NCI-H2029 (cell line): ENCODE measurements around the gene AKAP1.
"Not testable (repeated sequence)": the region's sequence is repeated elsewhere in the genome, so short reads cannot be mapped to it uniquely, and the experiment has no call there.

Source experiments
- DNase-seq: peaks from one replicate; lab custom pipeline; 2025; lab: John Stamatoyannopoulos, UW

The AKAP1 gene

DNA sequence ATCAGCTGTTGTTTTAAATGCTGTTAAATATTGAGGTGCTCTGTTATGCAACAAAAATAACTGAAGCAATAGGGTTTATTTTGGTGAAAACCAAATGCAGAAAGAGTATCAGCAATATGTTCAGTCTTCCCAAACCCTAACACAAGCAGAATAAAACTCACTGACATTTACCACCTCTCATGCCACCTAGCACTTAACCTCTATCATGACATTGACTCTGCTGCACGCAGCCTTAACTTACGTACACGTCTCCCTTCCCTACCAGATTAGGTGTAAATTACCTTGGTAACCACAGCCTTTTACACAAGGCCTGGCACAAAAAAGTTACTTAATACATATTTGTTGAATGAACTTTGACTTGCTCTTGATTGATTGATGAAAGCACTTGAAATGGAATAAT is 9.9 kb upstream of the AKAP1 start:
- no peak for DNase-seq

DNA sequence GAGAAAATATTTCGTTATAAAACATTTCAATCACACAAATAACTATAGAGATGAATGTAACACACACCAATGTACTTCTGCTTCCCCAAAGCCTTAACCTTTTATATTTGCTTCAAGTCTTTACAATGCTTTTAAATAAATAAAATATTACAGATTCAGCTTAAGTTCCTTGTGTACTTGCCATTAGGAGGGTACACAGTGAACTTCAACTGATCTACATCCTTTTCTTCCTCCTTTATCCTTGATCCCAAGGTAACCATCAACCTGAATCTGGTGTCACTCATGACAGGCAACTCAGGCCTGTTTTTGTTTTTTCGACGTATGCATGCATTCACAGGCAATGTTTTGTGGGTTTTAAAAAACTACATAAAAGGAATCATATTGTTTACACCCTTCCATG is 9.3 kb upstream of the AKAP1 start:
- no peak for DNase-seq

DNA sequence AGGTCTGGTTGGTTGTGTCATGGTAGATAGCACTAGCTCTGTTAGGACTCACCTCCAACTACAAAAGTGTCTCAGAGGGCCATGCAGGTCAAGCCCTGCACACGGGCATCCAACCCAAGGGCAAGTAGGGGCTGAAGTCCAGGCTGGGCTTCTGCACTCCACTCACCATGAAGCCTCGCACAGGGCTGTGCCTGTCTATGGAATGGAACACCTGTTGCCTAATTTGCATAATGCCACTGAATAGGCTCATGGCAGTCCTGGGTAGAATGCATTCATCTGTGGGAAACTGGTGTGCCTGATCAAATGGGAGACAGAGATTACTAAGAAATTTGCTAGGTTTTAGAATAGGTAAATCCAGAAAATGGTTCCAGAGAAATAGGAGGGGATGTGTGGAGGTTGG is 8.0 kb upstream of the AKAP1 start:
- DNase-seq = no peak

GRCh38 chr17:57078274-57078673 is 6.8 kb upstream of the AKAP1 start:
- no peak for DNase-seq

DNA sequence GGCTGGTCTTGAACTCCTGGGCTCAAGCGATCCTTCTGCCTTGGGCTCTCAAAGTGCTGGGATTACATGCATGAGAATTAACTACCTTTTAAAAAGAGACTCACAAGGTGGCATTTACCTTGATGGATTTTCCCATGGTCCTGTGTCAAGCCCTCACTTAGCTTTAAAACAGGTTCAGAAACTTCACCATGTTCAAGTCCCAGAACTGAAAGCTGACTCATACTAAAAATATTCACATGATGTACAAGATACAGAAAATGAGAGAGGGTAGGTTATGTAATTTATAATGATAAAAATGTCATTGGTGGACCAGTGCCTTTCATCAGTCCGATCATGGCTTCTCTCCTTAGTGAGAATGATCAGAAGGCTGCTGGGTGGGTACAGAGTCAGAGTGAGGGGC is 4.3 kb upstream of the AKAP1 start:
- DNase-seq = no peak

DNA sequence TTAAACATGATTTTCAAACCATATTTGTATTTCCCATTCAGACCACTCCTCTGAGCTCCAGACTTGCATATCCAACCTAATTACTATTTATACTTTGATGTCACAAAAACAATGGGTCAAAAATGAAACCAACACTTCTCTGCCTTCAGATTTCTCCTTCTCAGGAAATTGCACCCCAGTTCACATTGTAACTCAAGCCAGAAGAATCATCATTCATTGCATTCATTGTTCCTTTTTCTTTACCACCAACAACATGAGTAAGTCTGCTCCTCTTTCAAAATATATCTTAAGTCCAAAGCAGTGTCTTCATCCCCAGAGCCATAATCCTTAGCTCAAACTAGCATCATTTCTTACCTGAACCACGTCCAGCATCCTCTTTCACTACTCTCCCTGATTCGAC is 2.6 kb upstream of the AKAP1 start:
- DNase-seq = no peak

GRCh38 chr17:57084361-57084801 is 665 bp upstream of the AKAP1 start:
- DNase-seq = no peak

GRCh38 chr17:57085448-57086068 is 512 bp downstream of the AKAP1 start:
- DNase-seq = peak; percentile 59

GRCh38 chr17:57086069-57086930 is 1.3 kb downstream of the AKAP1 start:
- peak; percentile 28 for DNase-seq

DNA sequence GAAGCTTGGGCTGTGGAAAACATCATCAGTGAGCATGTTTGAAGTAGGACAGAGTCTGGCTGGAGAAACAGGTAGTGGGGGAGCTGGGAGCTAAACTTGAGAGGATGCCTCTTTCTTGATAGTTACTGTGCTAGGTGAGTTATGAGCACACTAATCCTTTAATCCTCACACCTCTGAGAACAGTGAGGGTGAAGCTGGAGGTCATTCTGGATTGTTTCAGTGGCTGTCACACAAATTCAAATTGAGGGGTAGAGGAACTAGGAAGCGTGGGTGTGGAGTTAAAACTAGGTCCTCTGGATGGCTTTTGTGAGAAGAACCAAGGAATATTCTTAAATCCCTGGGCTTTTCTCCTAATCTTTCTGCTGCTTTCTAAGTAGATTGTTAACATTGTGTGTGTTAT is 3.3 kb downstream of the AKAP1 start:
- DNase-seq = no peak

GRCh38 chr17:57089391-57089790 is 4.3 kb downstream of the AKAP1 start:
- no peak for DNase-seq

- no peak for DNase-seq
Measured at GRCh38 chr17:57090560-57091185, 5.6 kb downstream of the AKAP1 start.

DNA sequence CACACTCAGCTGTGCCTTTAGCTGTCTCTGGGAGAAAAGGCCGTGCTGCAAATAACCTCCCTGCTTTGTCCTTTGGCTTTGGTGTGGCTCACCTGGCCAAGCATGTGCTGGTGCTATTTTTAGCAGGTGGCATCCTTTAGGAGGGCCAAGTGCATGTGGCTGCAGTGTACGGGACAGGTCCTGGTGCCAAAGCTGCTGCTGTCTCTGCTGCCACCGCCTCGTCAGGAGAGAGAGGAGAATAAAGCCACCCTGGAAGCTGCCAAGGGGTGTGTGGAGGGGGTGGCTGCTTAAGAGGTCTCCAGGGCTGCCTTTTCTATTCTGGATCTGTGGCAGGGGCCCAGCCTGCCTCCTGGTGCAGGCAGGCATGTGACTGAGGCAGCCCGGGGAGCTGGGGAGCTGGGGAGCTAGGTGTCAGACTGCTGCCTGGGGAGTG is 6.2 kb downstream of the AKAP1 start:
- DNase-seq = peak; percentile 54

GRCh38 chr17:57092171-57092570 is 7.1 kb downstream of the AKAP1 start:
- DNase-seq = no peak

DNA sequence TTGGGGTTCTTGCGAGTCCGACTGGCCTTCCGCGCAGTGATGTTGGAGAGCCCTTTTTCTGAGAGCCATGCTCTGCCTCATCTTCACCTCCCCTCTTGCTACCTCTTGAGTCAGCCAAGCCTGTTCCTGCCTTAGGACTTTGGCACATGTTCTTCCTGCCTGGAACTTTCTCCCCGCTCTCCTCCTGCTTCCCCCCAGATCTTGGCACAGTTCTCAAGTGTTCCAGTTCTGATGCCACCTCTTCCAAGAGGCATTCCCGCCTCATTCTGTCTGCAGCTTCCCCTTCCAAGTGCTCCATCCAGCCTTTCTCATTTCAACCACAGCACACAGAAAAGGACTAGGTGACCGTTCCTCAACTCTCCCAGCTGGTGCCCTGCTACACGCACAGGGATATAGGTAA is 7.7 kb downstream of the AKAP1 start:
- no peak for DNase-seq

GRCh38 chr17:57096472-57097202 is 11.6 kb downstream of the AKAP1 start:
- no peak for DNase-seq

DNA sequence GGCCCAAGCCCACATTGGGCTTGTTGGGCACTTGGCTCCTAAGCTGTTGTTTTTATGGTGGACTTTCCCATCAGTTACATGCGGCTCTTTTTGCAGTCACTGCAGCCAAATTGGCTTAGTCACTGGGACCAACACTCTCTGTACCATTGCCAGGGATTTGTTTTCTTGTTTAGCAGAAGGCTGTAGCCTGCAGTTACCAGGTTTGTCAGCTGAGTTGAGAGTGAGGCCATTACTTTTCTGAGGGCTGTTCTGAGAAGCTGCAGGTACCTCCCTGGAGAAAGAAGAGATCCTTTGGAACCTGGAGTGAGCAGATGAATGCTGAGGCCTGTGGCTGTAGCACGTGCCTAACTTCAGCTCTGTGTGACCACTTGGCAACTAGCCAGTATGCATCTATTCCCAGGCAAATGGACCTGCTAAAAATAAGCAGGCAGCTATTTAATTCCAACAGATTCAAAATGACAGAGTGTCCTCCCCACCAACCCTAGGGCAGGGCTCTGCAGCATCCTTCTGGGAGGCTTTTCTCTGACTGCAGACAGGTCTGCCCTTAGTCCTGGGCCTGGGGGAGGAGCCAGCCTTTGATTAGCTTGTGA is 12.9 kb downstream of the AKAP1 start:
- no peak for DNase-seq

DNA sequence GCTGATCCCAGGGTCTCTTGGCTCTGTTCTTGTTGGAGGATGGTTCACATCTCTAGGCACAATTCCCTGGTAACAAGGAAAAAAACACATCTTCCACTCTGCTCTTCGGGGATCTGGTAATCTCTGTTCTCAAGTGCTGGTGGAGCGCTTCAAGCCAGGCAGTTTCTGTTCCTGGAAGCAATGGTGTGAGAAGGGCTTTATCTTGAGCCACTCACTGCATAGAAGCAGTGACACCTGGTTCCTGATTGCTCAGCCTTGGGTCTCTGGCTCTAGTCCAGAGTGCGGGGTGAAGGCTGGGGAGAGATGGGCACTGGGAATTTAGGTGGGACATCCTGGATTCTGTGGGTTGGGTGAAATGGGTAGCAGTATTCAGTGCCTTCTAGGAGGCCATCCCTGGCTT is 14.1 kb downstream of the AKAP1 start:
- no peak for DNase-seq

DNA sequence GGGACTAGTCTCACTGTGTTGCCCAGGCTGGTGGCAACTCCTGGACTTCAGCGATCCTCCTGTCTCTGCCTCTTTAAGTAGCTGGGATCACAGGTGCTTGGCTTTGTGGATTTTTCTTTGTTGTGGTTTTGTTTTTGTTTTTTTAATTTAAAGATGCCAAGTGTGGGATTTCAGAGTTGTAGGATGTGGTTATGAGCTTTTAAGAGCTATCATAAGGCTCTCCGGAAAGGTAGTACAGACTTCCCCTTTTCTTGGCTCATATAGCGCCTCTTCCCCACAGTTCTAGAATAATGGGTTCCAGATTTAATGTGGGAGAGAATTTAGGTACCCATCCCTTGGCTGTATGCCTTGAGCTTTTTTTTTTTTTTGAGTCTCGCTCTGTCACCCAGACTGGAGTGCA is 17.1 kb downstream of the AKAP1 start:
- DNase-seq = no peak

GRCh38 chr17:57102660-57103059 is 17.6 kb downstream of the AKAP1 start:
- DNase-seq = not testable (repeated sequence)

DNA sequence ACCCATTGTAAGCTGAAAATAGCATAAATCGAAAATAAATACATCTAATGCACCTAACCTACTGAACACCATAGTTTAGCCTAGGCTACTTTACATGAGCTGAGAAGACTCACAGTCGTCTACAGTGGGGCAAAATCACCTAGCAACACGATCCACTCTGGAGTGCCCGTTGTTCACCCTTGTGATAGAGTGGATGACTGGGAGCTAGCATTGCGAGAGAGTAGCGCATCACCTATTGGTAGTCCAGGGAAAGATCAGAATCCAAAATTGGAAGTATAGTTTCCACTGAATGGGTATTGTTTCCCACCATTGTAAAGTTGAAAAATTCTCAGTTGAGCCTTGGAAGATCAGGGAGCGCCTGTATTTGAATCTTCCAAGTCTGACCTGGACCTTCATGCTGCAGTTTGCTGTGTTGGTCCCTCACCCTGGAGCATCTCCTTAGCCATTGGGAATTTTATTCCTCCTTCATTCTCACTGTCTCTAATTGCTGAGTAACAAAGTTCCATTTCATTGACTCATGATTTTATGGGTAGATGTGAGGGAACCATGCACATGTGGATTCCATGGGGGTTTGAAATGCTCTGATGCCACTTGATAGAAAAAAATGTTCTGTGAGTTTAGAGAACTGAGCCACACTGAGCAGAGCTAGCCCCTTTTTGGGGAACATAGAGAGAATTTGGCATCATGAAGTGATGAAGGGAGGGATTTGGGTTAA is 19.6 kb downstream of the AKAP1 start:
- DNase-seq = no peak
